ENCODE data around the gene ZDHHC4.
"Not testable (repeated sequence)": the region's sequence is repeated elsewhere in the genome, so short reads cannot be mapped to it uniquely, and the experiment has no call there.

The ZDHHC4 gene

GRCh38 chr7:6608081-6608480 lies 30.8 kb downstream of the ZDHHC4 start:
- DNase-seq: no peak

- DNase-seq: no peak
These were observed 31.5 kb downstream of the ZDHHC4 start for GRCh38 chr7:6608794-6609193.

GRCh38 chr7:6612819-6613218 lies 35.6 kb downstream of the ZDHHC4 start:
- DNase-seq: no peak

DNA sequence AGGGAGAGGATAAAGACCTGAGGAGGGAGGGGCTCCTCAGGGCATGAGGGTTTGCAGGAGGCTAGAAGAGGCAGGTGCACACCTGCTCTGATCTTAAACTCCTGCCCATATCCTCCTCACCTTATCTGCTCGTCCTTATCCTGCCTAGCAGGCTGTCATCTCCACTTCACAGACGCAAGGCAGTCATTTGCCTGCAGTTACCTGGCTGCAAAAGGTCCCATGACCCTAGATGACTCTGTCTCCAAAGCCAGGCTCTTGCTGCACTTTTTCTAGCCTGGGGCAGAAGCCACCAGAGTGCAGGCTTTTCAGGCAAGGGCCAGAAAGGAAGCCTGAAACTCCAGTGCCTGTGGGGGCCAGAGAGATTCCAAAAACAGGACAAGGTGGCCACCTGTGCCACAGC lies 36.5 kb downstream of the ZDHHC4 start:
- no peak for DNase-seq

GRCh38 chr7:6614953-6615722 lies 37.9 kb downstream of the ZDHHC4 start, which contains the start of gene ZNF853:
TSS of gene ZNF853 (plus strand) at chr7:6615610. CDS start at chr7:6616175, 565 bp downstream.
- DNase-seq: peak in 1 of 2 experiments; percentile 22

DNA sequence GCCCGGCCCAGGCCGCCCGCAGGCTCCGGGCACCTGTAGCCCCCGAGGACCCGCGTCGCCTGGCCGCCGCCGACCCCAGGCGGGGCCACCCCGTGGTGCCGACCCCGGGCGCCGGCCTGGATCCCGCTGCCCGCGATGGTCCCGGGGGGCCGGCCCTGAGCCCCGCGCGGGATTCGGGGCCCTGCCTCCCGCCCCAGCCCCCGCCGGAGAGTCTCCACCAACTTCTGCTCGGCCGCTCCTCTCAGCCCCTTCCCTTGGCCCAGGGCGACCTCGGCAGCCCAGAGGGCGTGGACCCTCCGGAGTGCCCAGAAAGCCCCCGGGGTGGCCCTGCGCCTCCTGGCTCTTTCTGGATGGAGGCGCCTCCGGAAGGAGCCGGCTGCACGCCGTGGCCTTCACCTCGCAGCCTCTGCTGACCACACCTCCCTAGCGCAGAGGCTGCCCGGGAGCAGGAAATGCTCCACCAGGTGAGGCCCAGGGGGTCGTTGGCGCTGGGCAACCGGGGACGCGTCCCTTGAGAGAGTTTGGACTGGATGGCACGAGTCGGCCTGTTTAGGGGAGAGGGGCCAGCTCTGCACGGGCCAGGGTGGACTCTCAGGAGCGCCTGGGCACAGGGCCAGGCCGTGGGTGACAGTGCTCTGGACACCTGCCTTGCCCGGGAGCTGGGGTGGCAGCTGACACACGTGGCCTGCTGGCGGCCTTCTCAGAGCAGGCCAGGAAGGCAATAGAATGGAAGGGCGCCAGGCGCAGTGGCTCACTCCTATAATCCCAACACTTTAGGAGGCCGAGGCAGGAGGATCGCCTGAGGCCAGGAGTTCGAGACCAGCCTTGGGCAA lies 38.7 kb downstream of the ZDHHC4 start:
- peak; percentile 33 to 67 for DNase-seq

DNA sequence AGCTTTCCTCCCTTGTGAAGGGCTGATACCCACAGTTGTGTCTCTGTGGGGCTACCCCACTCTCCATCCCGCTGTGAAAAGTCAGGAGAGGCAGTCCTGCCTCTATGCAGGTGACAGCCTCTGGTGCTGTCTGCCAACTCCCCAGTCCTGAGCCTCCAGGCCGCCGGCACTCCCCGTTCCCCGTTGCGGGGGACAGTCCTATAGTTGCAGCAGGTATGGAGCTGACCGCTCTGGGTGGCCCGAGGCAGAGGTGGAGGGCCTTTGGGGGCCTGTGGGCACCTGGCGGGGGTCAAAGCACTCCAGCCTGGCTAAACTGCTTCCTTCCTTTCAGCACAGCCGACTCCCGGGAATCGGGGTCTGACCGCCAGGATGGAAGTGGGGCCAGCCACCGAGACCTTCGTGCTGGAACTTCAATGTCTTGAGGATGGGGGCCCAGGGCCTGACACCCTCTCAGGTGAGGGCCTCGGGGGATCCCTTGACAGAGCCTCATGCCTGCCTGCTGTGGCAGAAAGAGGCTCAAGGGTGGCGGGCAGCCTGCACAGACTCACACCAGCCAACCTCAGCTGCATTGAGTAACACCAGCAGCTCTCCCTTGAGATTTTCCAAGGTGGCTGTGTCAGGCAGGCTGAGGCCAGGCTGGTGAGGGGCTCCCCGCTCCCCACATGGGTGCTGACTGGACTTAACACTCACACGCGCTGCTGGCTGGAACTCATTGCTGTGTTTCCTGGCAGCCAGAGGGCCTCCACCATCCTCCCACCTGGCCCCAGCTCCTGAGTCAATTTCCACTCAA lies 39.8 kb downstream of the ZDHHC4 start:
- DNase-seq: no peak

GRCh38 chr7:6618621-6619020 lies 41.4 kb downstream of the ZDHHC4 start:
- no peak for DNase-seq

GRCh38 chr7:6619961-6620360 lies 42.7 kb downstream of the ZDHHC4 start:
- no peak for DNase-seq

- DNase-seq: no peak
These were observed 44.2 kb downstream of the ZDHHC4 start for GRCh38 chr7:6621195-6622133.

DNA sequence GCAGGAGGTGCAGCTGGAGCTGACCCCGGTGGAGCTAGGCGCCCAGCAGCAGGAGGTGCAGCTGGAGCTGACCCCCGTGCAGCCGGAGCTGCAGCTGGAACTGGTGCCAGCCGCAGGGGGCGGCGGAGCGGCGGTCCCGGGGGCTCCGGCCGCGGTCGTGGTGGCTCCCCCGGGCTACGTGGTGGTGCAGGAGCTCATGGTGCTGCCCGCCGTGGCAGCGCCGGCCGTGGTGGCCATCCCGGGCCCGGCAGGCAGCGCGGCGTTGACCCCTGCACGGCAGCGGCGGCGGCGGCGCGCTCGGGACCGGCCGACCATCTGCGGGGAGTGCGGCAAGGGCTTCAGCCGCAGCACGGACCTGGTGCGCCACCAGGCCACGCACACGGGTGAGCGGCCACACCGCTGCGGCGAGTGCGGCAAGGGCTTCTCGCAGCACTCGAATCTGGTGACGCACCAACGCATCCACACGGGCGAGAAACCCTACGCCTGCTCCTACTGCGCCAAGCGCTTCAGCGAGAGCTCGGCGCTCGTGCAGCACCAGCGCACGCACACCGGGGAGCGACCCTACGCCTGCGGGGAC lies 45.0 kb downstream of the ZDHHC4 start:
- no peak for DNase-seq

GRCh38 chr7:6623589-6624245 lies 46.5 kb downstream of the ZDHHC4 start:
- no peak for DNase-seq

DNA sequence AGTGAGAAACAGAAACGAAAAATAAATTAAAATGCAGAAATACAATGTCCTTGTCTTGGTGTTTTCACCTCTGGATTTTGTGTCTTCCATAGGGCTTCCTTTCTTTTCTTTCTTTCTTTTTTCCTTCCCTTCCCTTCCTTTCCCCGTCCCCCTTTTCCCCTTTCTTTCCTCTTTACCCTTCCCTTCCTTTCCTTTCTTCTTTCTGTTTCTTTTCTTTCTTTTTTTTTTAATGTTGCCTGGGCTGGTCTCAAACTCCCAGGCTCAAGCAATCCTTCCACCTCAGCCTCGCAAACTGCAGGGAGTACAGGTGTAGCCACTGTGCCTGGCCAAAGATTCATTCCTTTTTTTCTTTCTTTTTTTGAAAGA lies 47.0 kb downstream of the ZDHHC4 start:
- DNase-seq: no peak

DNA sequence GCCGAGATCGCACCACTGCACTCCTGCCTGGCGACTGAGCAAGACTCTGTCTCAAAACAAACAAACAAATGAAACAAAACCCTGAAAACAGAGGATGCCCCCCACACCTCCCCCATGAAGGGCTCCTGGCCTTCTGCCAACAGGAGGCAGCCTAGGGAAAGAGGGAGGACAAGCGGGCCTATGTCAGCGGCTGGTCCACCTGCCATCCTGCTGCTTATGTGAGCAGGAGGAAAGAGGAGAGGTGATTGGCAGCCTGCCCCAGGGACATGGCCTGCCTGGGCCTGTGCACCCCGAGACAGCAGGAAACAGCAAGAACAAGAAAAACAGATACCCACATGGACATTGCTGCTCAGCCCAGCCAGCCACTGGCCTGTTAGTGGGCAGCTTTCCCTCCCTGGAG lies 50.8 kb downstream of the ZDHHC4 start:
- DNase-seq: peak; percentile 35 to 51

DNA sequence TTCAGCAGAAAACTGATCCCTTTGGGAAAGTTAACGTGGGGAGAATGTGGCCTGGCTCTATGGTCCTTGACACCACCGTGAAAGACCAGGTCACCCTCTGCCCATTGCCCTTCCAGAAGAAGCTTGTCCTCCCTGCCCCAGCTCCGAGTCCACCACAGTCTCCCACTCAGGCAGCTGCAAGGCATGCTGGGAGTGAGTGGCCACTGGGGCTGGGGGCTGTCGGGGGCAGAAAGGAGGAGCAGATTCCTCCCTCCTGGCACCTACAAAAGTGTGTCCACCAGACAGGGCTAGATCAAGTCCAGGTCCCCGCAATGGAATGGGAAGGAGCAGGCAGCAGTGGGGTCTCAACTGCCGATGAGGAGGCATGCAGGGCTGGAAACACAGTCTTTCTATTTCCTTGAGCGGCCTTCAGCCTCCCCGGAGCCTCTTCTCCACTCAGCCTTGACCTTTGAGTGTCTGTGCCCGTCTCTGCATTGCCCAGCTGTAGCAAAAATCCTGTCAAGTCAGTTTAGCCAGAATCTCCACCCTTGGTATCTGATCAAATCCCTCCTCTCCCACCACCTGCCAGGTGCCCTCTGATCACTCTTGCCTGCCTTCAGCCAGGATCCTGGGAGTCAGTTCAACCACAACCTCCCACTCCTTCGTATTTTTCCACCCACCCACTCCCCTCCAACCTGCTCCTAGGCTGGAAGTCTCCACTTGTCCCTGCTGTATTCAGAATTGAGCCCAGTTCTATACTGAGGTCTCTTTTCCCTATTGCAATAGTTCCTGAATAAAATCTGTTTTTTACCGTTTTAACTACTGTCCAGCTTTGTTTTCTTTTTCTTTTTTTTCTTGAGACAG lies 53.0 kb downstream of the ZDHHC4 start:
- no peak for DNase-seq

DNA sequence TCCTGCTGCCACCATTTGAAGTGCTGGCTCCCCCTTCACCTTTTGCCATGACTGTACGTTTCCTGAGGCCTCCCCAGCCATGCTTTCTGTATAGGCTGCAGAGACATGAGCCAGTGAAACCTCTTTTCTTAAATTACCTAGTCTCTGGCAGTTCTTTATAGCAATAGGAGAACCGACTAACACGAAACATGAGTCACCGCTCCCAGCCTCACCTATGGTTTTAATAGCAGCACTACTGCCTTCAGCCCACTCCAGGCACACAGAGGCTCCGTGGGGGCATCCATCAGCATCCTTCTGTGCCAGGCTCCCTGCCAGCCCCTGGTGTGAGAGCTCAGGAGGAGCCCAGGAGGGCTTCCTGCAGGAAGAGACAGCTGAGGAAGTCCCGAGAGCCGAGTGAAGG lies 54.4 kb downstream of the ZDHHC4 start:
- DNase-seq: no peak

- DNase-seq: no peak
These were observed 56.8 kb downstream of the ZDHHC4 start for GRCh38 chr7:6634021-6634420.

GRCh38 chr7:6634971-6635370 lies 57.7 kb downstream of the ZDHHC4 start:
- not testable (repeated sequence) for DNase-seq

GRCh38 chr7:6636741-6637543 lies 59.7 kb downstream of the ZDHHC4 start, which contains the start of gene ZNF316:
TSS of gene ZNF316 (plus strand) at chr7:6637318. CDS start at chr7:6642410, 5,092 bp downstream.
- DNase-seq: peak; percentile 52 to 53

All from NCI-H2081 (cell line).